Naive thymus-derived CD8-positive, alpha-beta T cell (primary cell): ENCODE measurements around the gene SRC. TPM values are rescaled to one million over a fixed set of nuclear protein-coding genes. Genes with fewer than 3 reads are reported as not detected.

Experiments used
- ATAC-seq, 2 donors: fragments of 150-1000 bp; cut with Tn5 transposase in 1 of 2; sonication (Bioruptor Pico), chemical (Tn5 transposase) in 1 of 2; 1 replicate in 1 of 2; 2 replicates in 1 of 2; pipeline ENCODE4 v1.10.0; 2021; ENCODE audit warnings: mild to moderate bottlenecking in 2 of 2, moderate library complexity in 2 of 2
- POLR2A ChIA-PET: fragments of 350-600 bp; sonication (Branson Sonifier 250); formaldehyde crosslinking; loops from one replicate; lab custom pipeline; 2021; ENCODE audit warnings: antibody characterized with exemption; lab: Charles Lee
- DNase-seq, 10 donors: peaks; one replicate each; pipeline versions ENCODE4 v3.0.0 to v3.0.0-alpha.2; 2020 to 2022
- H3K27ac Mint-ChIP-seq, 10 donors: one replicate each; pipeline ENCODE4 v1.8.0; 2020 to 2022; ENCODE audit warnings: mild to moderate bottlenecking in 10 of 10, mixed read lengths in 10 of 10, moderate library complexity in 4 of 10, inconsistent platforms in 1 of 10
- H3K27me3 Mint-ChIP-seq, 5 donors: one replicate each; pipeline ENCODE4 v1.8.0; 2021 to 2022; ENCODE audit warnings: mixed read lengths in 5 of 5
- H3K36me3 Mint-ChIP-seq, 3 donors: one replicate each; pipeline ENCODE4 v1.8.0; 2020 to 2022; ENCODE audit warnings: mixed read lengths in 3 of 3, mild to moderate bottlenecking in 2 of 3, inconsistent platforms in 1 of 3
- H3K4me1 Mint-ChIP-seq, 4 donors: one replicate each; pipeline ENCODE4 v1.8.0; 2021 to 2022; ENCODE audit warnings: mixed read lengths in 4 of 4
- H3K4me3 Mint-ChIP-seq, 10 donors: one replicate each; pipeline ENCODE4 v1.8.0; 2020 to 2022; ENCODE audit warnings: mild to moderate bottlenecking in 10 of 10, mixed read lengths in 10 of 10, moderate library complexity in 6 of 10, inconsistent platforms in 1 of 10
- H3K9me3 Mint-ChIP-seq, 9 donors: one replicate each; pipeline ENCODE4 v1.8.0; 2020 to 2022; ENCODE audit warnings: mixed read lengths in 9 of 9, mild to moderate bottlenecking in 3 of 9, inconsistent platforms in 1 of 9, moderate library complexity in 1 of 9
- polyA plus RNA-seq, 3 donors: library from polyadenylated mRNA; unstranded; fragments of 300-500 nt; fragmentation: Illumina TruSeq; gene quantifications; one replicate each; pipeline ENCODE4 v1.2.3, GENCODE V29; 2021
- total RNA-seq, 8 experiments: library from RNA in 2 of 8; stranded (reverse) in 2 of 8; gene quantifications; one replicate each; pipeline ENCODE4 v1.2.3 and lab custom pipeline; 2021 to 2026

SRC gene
- total and polyA plus RNA-seq, 5 experiments from 2014 or later: 0.07 to 2.4 (median 0.60) TPM; not detected in 2

GRCh38 chr20:37341632-37342031, 4.3 kb upstream of the SRC start:
- no peak overlapping the region for H3K4me3 Mint-ChIP-seq
- ATAC-seq (no peak), DNase-seq (peak in 1 of 10 donors; percentile 55)
- no peaks in the 10 kb centered on the region for H3K27me3 Mint-ChIP-seq
- H3K4me1 Mint-ChIP-seq: peaks cover 7 to 34% (median 29%) of the 10 kb centered on the region in 4 donors
- no peaks in the 10 kb centered on the region for H3K36me3 Mint-ChIP-seq
- POLR2A ChIA-PET: no interaction called here
- no peaks in the 10 kb centered on the region for H3K9me3 Mint-ChIP-seq
- peak overlapping the region in 1 of 10 donors; percentile 82 for H3K27ac Mint-ChIP-seq

GRCh38 chr20:37342231-37343177, 3.4 kb upstream of the SRC start:
- DNase-seq: peak in 1 of 10 donors; percentile 21
- H3K27ac Mint-ChIP-seq: peak overlapping the region in 1 of 10 donors; percentile 2
- no peaks in the 10 kb centered on the region for H3K9me3 Mint-ChIP-seq
- ATAC-seq: no peak
- H3K36me3 Mint-ChIP-seq: no peaks in the 10 kb centered on the region
- H3K4me3 Mint-ChIP-seq: no peak overlapping the region
- peaks cover 7 to 25% (median 21%) of the 10 kb centered on the region in 4 donors for H3K4me1 Mint-ChIP-seq
- POLR2A ChIA-PET: no interaction called here
- H3K27me3 Mint-ChIP-seq: no peaks in the 10 kb centered on the region

- no peaks in the 10 kb centered on the region for H3K36me3 Mint-ChIP-seq
- peak; percentile 35 to 70 for ATAC-seq
- H3K9me3 Mint-ChIP-seq: no peaks in the 10 kb centered on the region
- POLR2A ChIA-PET: no interaction called here
- peak overlapping the region in 2 of 10 donors; percentile 32 to 43 for H3K27ac Mint-ChIP-seq
- no peaks in the 10 kb centered on the region for H3K27me3 Mint-ChIP-seq
- H3K4me1 Mint-ChIP-seq: peaks cover 7 to 24% (median 21%) of the 10 kb centered on the region in 4 donors
- H3K4me3 Mint-ChIP-seq: peak overlapping the region in 9 of 10 donors; percentile 20 to 71 (median 30)
- DNase-seq: peak in 6 of 10 donors; percentile 11 to 47 (median 30)
Measured at GRCh38 chr20:37343212-37343993, 2.5 kb upstream of the SRC start.

GRCh38 chr20:37343994-37344355, 2.0 kb upstream of the SRC start:
- POLR2A ChIA-PET: interaction anchor here (1.0 kb wide), 1 partner anchor 13 kb away, joined by 3 read pairs; no protein-coding TSS in a partner anchor
- DNase-seq: peak in 1 of 10 donors; percentile 0
- Mint-ChIP-seq H3K27ac (no peak overlapping the region), H3K9me3 (no peaks in the 10 kb centered on the region), H3K36me3 (no peaks in the 10 kb centered on the region), H3K4me3 (peak overlapping the region in 8 of 10 donors; percentile 20 to 79 (median 54)), H3K27me3 (no peaks in the 10 kb centered on the region), H3K4me1 (peaks cover 7 to 24% (median 21%) of the 10 kb centered on the region in 4 donors)
- ATAC-seq: no peak

GRCh38 chr20:37344506-37345338, 1.2 kb upstream of the SRC start:
- DNase-seq (peak in 1 of 10 donors; percentile 27), ATAC-seq (no peak)
- H3K4me3 Mint-ChIP-seq: peak overlapping the region; percentile 60 to 84 (median 78)
- no peaks in the 10 kb centered on the region for H3K27me3 Mint-ChIP-seq
- POLR2A ChIA-PET: interaction anchor here (1.0 kb wide), 1 partner anchor 14 kb away, joined by 3 read pairs; no protein-coding TSS in a partner anchor
- H3K4me1 Mint-ChIP-seq: peaks cover 7 to 24% (median 21%) of the 10 kb centered on the region in 4 donors
- no peaks in the 10 kb centered on the region for H3K9me3 Mint-ChIP-seq
- H3K36me3 Mint-ChIP-seq: no peaks in the 10 kb centered on the region
- peak overlapping the region in 3 of 10 donors; percentile 38 to 82 (median 41) for H3K27ac Mint-ChIP-seq

- ATAC-seq (peak; percentile 15 to 34), DNase-seq (peak in 1 of 10 donors; percentile 35)
- POLR2A ChIA-PET: no interaction called here
- Mint-ChIP-seq H3K27ac (no peak overlapping the region), H3K36me3 (no peaks in the 10 kb centered on the region), H3K27me3 (no peaks in the 10 kb centered on the region), H3K4me3 (peak overlapping the region in 1 of 10 donors; percentile 71), H3K9me3 (no peaks in the 10 kb centered on the region), H3K4me1 (peaks cover 7 to 24% (median 21%) of the 10 kb centered on the region in 4 donors)
Measured at GRCh38 chr20:37346236-37346534, 245 bp downstream of the SRC start.

- Mint-ChIP-seq H3K27me3 (no peaks in the 10 kb centered on the region), H3K4me1 (peaks cover 5 to 24% (median 21%) of the 10 kb centered on the region in 4 donors), H3K9me3 (no peaks in the 10 kb centered on the region), H3K27ac (peak overlapping the region in 2 of 10 donors; percentile 36 to 72), H3K4me3 (peak overlapping the region; percentile 26 to 79 (median 45)), H3K36me3 (no peaks in the 10 kb centered on the region)
- POLR2A ChIA-PET: no interaction called here
- peak in 1 of 10 donors; percentile 47 for DNase-seq
- peak in 1 of 2 donors; percentile 16 for ATAC-seq
Measured at GRCh38 chr20:37346535-37347346, 801 bp downstream of the SRC start.

GRCh38 chr20:37347347-37347823, 1.4 kb downstream of the SRC start:
- no peaks in the 10 kb centered on the region for H3K27me3 Mint-ChIP-seq
- peaks cover 5 to 24% (median 21%) of the 10 kb centered on the region in 4 donors for H3K4me1 Mint-ChIP-seq
- ATAC-seq (no peak), DNase-seq (no peak)
- POLR2A ChIA-PET: no interaction called here
- H3K4me3 Mint-ChIP-seq: peak overlapping the region; percentile 26 to 79 (median 45)
- H3K36me3 Mint-ChIP-seq: no peaks in the 10 kb centered on the region
- no peaks in the 10 kb centered on the region for H3K9me3 Mint-ChIP-seq
- peak overlapping the region in 4 of 10 donors; percentile 31 to 72 (median 36) for H3K27ac Mint-ChIP-seq

GRCh38 chr20:37347891-37348791, 2.2 kb downstream of the SRC start:
- Mint-ChIP-seq H3K4me3 (peak overlapping the region in 9 of 10 donors; percentile 12 to 72 (median 48)), H3K9me3 (no peaks in the 10 kb centered on the region), H3K4me1 (peaks cover 8 to 24% (median 21%) of the 10 kb centered on the region in 4 donors), H3K27ac (peak overlapping the region in 4 of 10 donors; percentile 31 to 75 (median 37)), H3K27me3 (no peaks in the 10 kb centered on the region), H3K36me3 (no peaks in the 10 kb centered on the region)
- DNase-seq (peak in 1 of 10 donors; percentile 42), ATAC-seq (no peak)
- POLR2A ChIA-PET: no interaction called here

- Mint-ChIP-seq H3K27ac (no peak overlapping the region), H3K36me3 (no peaks in the 10 kb centered on the region), H3K4me1 (peaks cover 5 to 17% (median 15%) of the 10 kb centered on the region in 4 donors), H3K27me3 (no peaks in the 10 kb centered on the region), H3K4me3 (no peak overlapping the region), H3K9me3 (no peaks in the 10 kb centered on the region)
- peak in 1 of 10 donors; percentile 53 for DNase-seq
- ATAC-seq: no peak
- POLR2A ChIA-PET: no interaction called here
Measured at GRCh38 chr20:37348792-37349516, 3.0 kb downstream of the SRC start.
